GM23338 (cell line): ENCODE measurements around the gene PSMD13. TPM values are rescaled to one million over a fixed set of nuclear protein-coding genes. Genes with fewer than 3 reads are reported as not detected.
"Not testable (repeated sequence)": the region's sequence is repeated elsewhere in the genome, so short reads cannot be mapped to it uniquely, and the experiment has no call there.

Experiments
- ATAC-seq: fragments of 200-7000 bp; cut with Tn5 transposase; 3 replicates; pipeline ENCODE4 v1.9.1; 2020
- DNase-seq: peaks from one replicate; pipeline ENCODE4 v3.0.0-alpha.2; 2015; ENCODE audit warnings: low spot score
- H2AFZ ChIP-seq: fragments of 200-600 bp; sonication (generic); 2 replicates; pipeline ENCODE4 v1.8.0; 2016; ENCODE audit warnings: antibody characterized with exemption, mild to moderate bottlenecking, moderate library complexity
- H3F3A ChIP-seq: fragments of 200-600 bp; sonication (generic); replicated peaks from 2 replicates; pipeline ENCODE4 v1.8.0; 2017; ENCODE audit warnings: antibody characterized with exemption, mixed run types, low read depth
- H3K27ac ChIP-seq: fragments of 200-600 bp; sonication (generic); 2 replicates; pipeline ENCODE4 v1.6.1; 2016; ENCODE audit warnings: low read depth
- H3K27me3 ChIP-seq: fragments of 200-600 bp; sonication (generic); 2 replicates; pipeline ENCODE4 v1.8.0; 2016; ENCODE audit warnings: mild to moderate bottlenecking, mixed run types, moderate library complexity; ENCODE audit not compliant: insufficient read depth
- H3K36me3 ChIP-seq: fragments of 200-600 bp; sonication (generic); 2 replicates; pipeline ENCODE4 v1.8.0; 2016; ENCODE audit warnings: mild to moderate bottlenecking; ENCODE audit not compliant: insufficient read depth
- H3K4me1 ChIP-seq: fragments of 200-600 bp; sonication (generic); 2 replicates; pipeline ENCODE4 v1.8.0; 2016; ENCODE audit warnings: mild to moderate bottlenecking, moderate library complexity; ENCODE audit not compliant: insufficient read depth
- H3K4me2 ChIP-seq: fragments of 200-600 bp; sonication (generic); 2 replicates; pipeline ENCODE4 v1.7.1; 2017; ENCODE audit warnings: mixed run types
- H3K4me3 ChIP-seq: fragments of 200-600 bp; sonication (generic); 2 replicates; pipeline ENCODE4 v1.6.1; 2016; ENCODE audit warnings: mixed run types
- H3K79me2 ChIP-seq: fragments of 200-600 bp; sonication (generic); replicated peaks from 2 replicates; pipeline ENCODE4 v1.8.0; 2017; ENCODE audit warnings: mild to moderate bottlenecking; ENCODE audit not compliant: insufficient read depth
- H3K9me2 ChIP-seq: fragments of 200-600 bp; sonication (generic); 2 replicates; pipeline ENCODE4 v1.8.0; 2017; ENCODE audit not compliant: insufficient read depth
- H4K20me1 ChIP-seq: fragments of 200-600 bp; sonication (generic); replicated peaks from 2 replicates; pipeline ENCODE4 v1.8.0; 2017; ENCODE audit warnings: mild to moderate bottlenecking; ENCODE audit not compliant: insufficient read depth
- H3K27ac Mint-ChIP-seq: 2 replicates; pipeline ENCODE4 v1.8.0; 2020; ENCODE audit warnings: inconsistent platforms, mild to moderate bottlenecking, moderate library complexity, mixed read lengths
- H3K27me3 Mint-ChIP-seq: 3 replicates; pipeline ENCODE4 v1.8.0; 2022; ENCODE audit warnings: low read depth, mild to moderate bottlenecking, moderate library complexity, mixed read lengths, inconsistent platforms; ENCODE audit not compliant: insufficient read depth, poor library complexity
- H3K36me3 Mint-ChIP-seq: 3 replicates; pipeline ENCODE4 v1.8.0; 2021; ENCODE audit warnings: low read depth, mild to moderate bottlenecking, inconsistent platforms, moderate library complexity, mixed read lengths
- H3K4me1 Mint-ChIP-seq: 3 replicates; pipeline ENCODE4 v1.8.0; 2020; ENCODE audit warnings: mild to moderate bottlenecking, inconsistent platforms, mixed read lengths
- H3K4me3 Mint-ChIP-seq: 3 replicates; pipeline ENCODE4 v1.8.0; 2021; ENCODE audit warnings: moderate library complexity, mild to moderate bottlenecking, inconsistent platforms, mixed read lengths
- H3K9me3 Mint-ChIP-seq: 3 replicates; pipeline ENCODE4 v1.8.0; 2020; ENCODE audit warnings: moderate library complexity, mild to moderate bottlenecking, inconsistent platforms, mixed read lengths
- CREB1 ChIP-seq: fragments of 250-450 bp; sonication (Bioruptor Pico); IDR thresholded peaks from 2 replicates; pipeline ENCODE4 v1.5.0; 2020; ENCODE audit warnings: low read depth, mild to moderate bottlenecking, moderate library complexity
- CTCF ChIP-seq, 2 experiments: fragments of 200-600 bp in 1 of 2; sonication (generic) in 1 of 2; conservative IDR thresholded peaks; 2 replicates each; pipeline versions ENCODE4 v1.5.1 to v1.6.1; 2016 to 2017; ENCODE audit warnings: antibody characterized with exemption in 2 of 2, low read depth in 2 of 2, mild to moderate bottlenecking in 2 of 2, moderate library complexity in 1 of 2
- ETS1 ChIP-seq: IDR thresholded peaks from 2 replicates; pipeline ENCODE4 v1.6.1; 2016; ENCODE audit warnings: antibody characterized with exemption
- EZH2 ChIP-seq: fragments of 200-600 bp; sonication (generic); IDR thresholded peaks from one replicate; pipeline ENCODE4 v1.8.0; 2017; ENCODE audit warnings: antibody characterized with exemption, mild to moderate bottlenecking, low read depth; ENCODE audit not compliant: unreplicated experiment
- JUNB ChIP-seq: IDR thresholded peaks from one replicate; pipeline ENCODE4 v1.6.1; 2016; ENCODE audit warnings: antibody characterized with exemption; ENCODE audit not compliant: unreplicated experiment
- NANOG ChIP-seq: IDR thresholded peaks from 2 replicates; pipeline ENCODE4 v1.6.1; 2016; ENCODE audit warnings: antibody characterized with exemption, borderline replicate concordance
- POLR2AphosphoS5 ChIP-seq: IDR thresholded peaks from 2 replicates; pipeline ENCODE4 v1.6.1; 2016; ENCODE audit warnings: antibody characterized with exemption, low read depth
- REST ChIP-seq: IDR thresholded peaks from one replicate; pipeline ENCODE4 v1.6.1; 2018; ENCODE audit warnings: antibody characterized with exemption; ENCODE audit not compliant: unreplicated experiment
- STAT1 ChIP-seq: IDR thresholded peaks from one replicate; pipeline ENCODE4 v1.6.1; 2016; ENCODE audit warnings: antibody characterized with exemption; ENCODE audit not compliant: unreplicated experiment
- ZNF114 ChIP-seq: fragments of 250-450 bp; sonication (Bioruptor Pico); IDR thresholded peaks from 2 replicates; pipeline ENCODE4 v1.5.0; 2020; ENCODE audit warnings: mild to moderate bottlenecking, moderate library complexity
- ZNF331 ChIP-seq: fragments of 250-450 bp; sonication (Bioruptor Pico); IDR thresholded peaks from 2 replicates; pipeline ENCODE4 v1.5.0; 2020; ENCODE audit warnings: low read depth, mild to moderate bottlenecking, moderate library complexity
- polyA plus RNA-seq: library from polyadenylated mRNA; unstranded; fragments of >200 nt; fragmentation: Nextera tagmentation; extraction: Ambion mirVana; gene quantifications from 2 replicates; pipeline ENCODE4 v1.2.1, GENCODE V29; 2016
- total RNA-seq: library from RNA; depleted of rRNA; stranded (reverse); fragments of >200 nt; shearing (Covaris generic); gene quantifications from 2 replicates; pipeline ENCODE4 v1.2.3, GENCODE V29; 2014

Gene PSMD13
- total and polyA plus RNA-seq, 2 experiments from 2014 or later: 111 to 114 TPM

- Mint-ChIP-seq H3K36me3 (peaks cover under 1% of the 10 kb centered on the region; the same call in 1 of the 3 replicates), H3K4me1 (peaks cover 29% of the 10 kb centered on the region), H3K27ac (no peak overlapping the region), H3K9me3 (peaks cover 2% of the 10 kb centered on the region; the same call in 1 of the 3 replicates), H3K4me3 (no peak overlapping the region), H3K27me3 (peaks cover 52% of the 10 kb centered on the region)
- H3K27me3 ChIP-seq: peaks cover 49% of the 10 kb centered on the region
- H3K4me2 ChIP-seq: no peak overlapping the region
- H3K9me2 ChIP-seq: no peaks in the 10 kb centered on the region
- H3K79me2 ChIP-seq: no peaks in the 10 kb centered on the region
- peaks cover 6% of the 10 kb centered on the region; the same call in 1 of the 2 replicates for H3F3A ChIP-seq
- ATAC-seq: no peak
- H3K36me3 ChIP-seq: no peaks in the 10 kb centered on the region
- H3K4me1 ChIP-seq: no peaks in the 10 kb centered on the region; the same call in 1 of the 2 replicates
- no peak overlapping the region for H2AFZ ChIP-seq
- H4K20me1 ChIP-seq: no peaks in the 10 kb centered on the region
- no peak overlapping the region for H3K27ac ChIP-seq
- TF ChIP-seq EZH2: no peak
- no peak for TF ChIP-seq POLR2AphosphoS5
- TF ChIP-seq STAT1: no peak
- no peak for DNase-seq
- no peak overlapping the region for H3K4me3 ChIP-seq
Measured at GRCh38 chr11:285894-286220, 49.1 kb downstream of the PSMD13 start.

- not testable (repeated sequence) for H3K27ac Mint-ChIP-seq, H2AFZ ChIP-seq, H3K27ac ChIP-seq, ATAC-seq, H3K36me3 ChIP-seq, DNase-seq, H4K20me1 ChIP-seq, H3K36me3 Mint-ChIP-seq, H3F3A ChIP-seq, H3K9me3 Mint-ChIP-seq, H3K79me2 ChIP-seq, H3K4me1 ChIP-seq, H3K4me3 ChIP-seq, H3K9me2 ChIP-seq
- Mint-ChIP-seq H3K27me3 (peaks cover 41% of the 10 kb centered on the region), H3K4me3 (peak overlapping the region; percentile 54; the same call in 1 of the 3 replicates), H3K4me1 (peaks cover 38% of the 10 kb centered on the region)
- Histone ChIP-seq H3K4me2 (peak overlapping the region; percentile 81; the same call in 1 of the 2 replicates), H3K27me3 (peaks cover 35% of the 10 kb centered on the region)
Measured at GRCh38 chr11:286977-287820, 50.4 kb downstream of the PSMD13 start.

- H3K27ac Mint-ChIP-seq: no peak overlapping the region
- H3K27me3 ChIP-seq: peaks cover 28% of the 10 kb centered on the region
- peaks cover 35% of the 10 kb centered on the region for H3K27me3 Mint-ChIP-seq
- H3F3A ChIP-seq: peaks cover 6% of the 10 kb centered on the region; the same call in 1 of the 2 replicates
- peak overlapping the region; percentile 85; the same call in 1 of the 2 replicates for H2AFZ ChIP-seq
- DNase-seq (no peak), ATAC-seq (peak; percentile 16)
- no peaks in the 10 kb centered on the region for H3K79me2 ChIP-seq
- peak overlapping the region; percentile 75 for H3K4me3 Mint-ChIP-seq
- peak overlapping the region; percentile 62 for H3K4me3 ChIP-seq
- no peak overlapping the region for H3K27ac ChIP-seq
- no peaks in the 10 kb centered on the region; the same call in 1 of the 2 replicates for H3K4me1 ChIP-seq
- peaks cover 2% of the 10 kb centered on the region; the same call in 1 of the 3 replicates for H3K9me3 Mint-ChIP-seq
- H3K36me3 Mint-ChIP-seq: peaks cover 10% of the 10 kb centered on the region; the same call in 2 of the 3 replicates
- no peaks in the 10 kb centered on the region for H3K9me2 ChIP-seq
- no peaks in the 10 kb centered on the region for H3K36me3 ChIP-seq
- no peaks in the 10 kb centered on the region for H4K20me1 ChIP-seq
- peak overlapping the region; percentile 81 for H3K4me2 ChIP-seq
- H3K4me1 Mint-ChIP-seq: peaks cover 33% of the 10 kb centered on the region
- TF ChIP-seq ETS1 (no peak), NANOG (no peak), CREB1 (CRISPR knock-in tag) (no peak), STAT1 (no peak), POLR2AphosphoS5 (no peak), ZNF114 (CRISPR knock-in tag) (no peak), REST (no peak), JUNB (no peak), CTCF (conservative IDR thresholded peaks at IDR 0.05; ENCODE audit: low read depth in 2 of 2) (no peak), EZH2 (no peak), ZNF331 (CRISPR knock-in tag) (no peak)
Measured at GRCh38 chr11:287821-288477, 51.2 kb downstream of the PSMD13 start.
